ENCODE measurements around the gene ALKBH8.

- no peak for TF ChIP-seq CTCF (conservative IDR thresholded peaks at IDR 0.05; ENCODE audit: low read length)
- TF ChIP-seq EZH2phosphoT487 (IDR thresholded peaks at IDR 0.05; ENCODE audit: borderline replicate concordance, low read depth, low read length) = no peak
These were observed 27.3 kb downstream of the ALKBH8 start for GRCh38 chr11:107538239-107538638.

Data from OCI-LY7 (cell line).